Keratinocyte (primary cell): ENCODE results near the gene NEU2. TPM values are rescaled to one million over a fixed set of nuclear protein-coding genes. Genes with fewer than 3 reads are reported as not detected.
A peak's percentile ranks its signal among the peaks of the same experiment; 100 is the strongest.

Experiments
- DNase-seq: peaks from one replicate; pipeline ENCODE4 v3.0.0-alpha.2; 2011; ENCODE audit warnings: low read depth, missing footprints, low spot score
- FAIRE-seq: peaks from 2 replicates; lab custom pipeline; 2011; peaks lifted over from hg19 to GRCh38; lab: Jason Lieb, UNC
- H2AFZ ChIP-seq: 2 replicates; pipeline ENCODE4 v1.6.0; 2012; ENCODE audit warnings: low read length, control low read depth, inconsistent platforms; ENCODE audit not compliant: control insufficient read depth
- H3K27ac ChIP-seq: 2 replicates; pipeline ENCODE4 v1.5.1; 2011; ENCODE audit warnings: low read length; ENCODE audit not compliant: control insufficient read depth, insufficient read depth
- H3K27me3 ChIP-seq: 3 replicates; pipeline ENCODE4 v1.6.0; 2011; ENCODE audit warnings: low read length; ENCODE audit not compliant: control insufficient read depth, insufficient read depth; ENCODE audit errors: extremely low read depth
- H3K36me3 ChIP-seq, 2 experiments: 2 replicates in 1 of 2; 3 replicates in 1 of 2; pipeline ENCODE4 v1.5.1; 2011; ENCODE audit warnings: low read length in 2 of 2, mild to moderate bottlenecking in 1 of 2; ENCODE audit not compliant: control insufficient read depth in 2 of 2, insufficient read depth in 2 of 2; ENCODE audit errors: extremely low read depth in 1 of 2
- H3K4me1 ChIP-seq: 3 replicates; pipeline ENCODE4 v1.5.1; 2011; ENCODE audit warnings: low read length; ENCODE audit not compliant: control insufficient read depth, insufficient read depth; ENCODE audit errors: extremely low read depth
- H3K4me2 ChIP-seq: 3 replicates; pipeline ENCODE4 v1.6.0; 2011; ENCODE audit warnings: low read depth, low read length; ENCODE audit not compliant: control insufficient read depth, insufficient read depth; ENCODE audit errors: extremely low read depth
- H3K4me3 ChIP-seq, 3 experiments: fragments of 200-600 bp in 1 of 3; sonication (generic) in 1 of 3; 2 replicates in 2 of 3; 3 replicates in 1 of 3; pipeline ENCODE4 v1.5.1; 2011 to 2016; ENCODE audit warnings: low read length in 3 of 3, mild to moderate bottlenecking in 3 of 3, control low read depth in 2 of 3, inconsistent platforms in 1 of 3, low read depth in 1 of 3, mixed read lengths in 1 of 3, mixed run types in 1 of 3, moderate library complexity in 1 of 3; ENCODE audit not compliant: control insufficient read depth in 2 of 3, insufficient read depth in 2 of 3; ENCODE audit errors: extremely low read depth in 1 of 3
- H3K79me2 ChIP-seq: 2 replicates; pipeline ENCODE4 v1.6.0; 2012; ENCODE audit warnings: low read length; ENCODE audit not compliant: control insufficient read depth, insufficient read depth
- H3K9ac ChIP-seq: 3 replicates; pipeline ENCODE4 v1.6.0; 2011; ENCODE audit warnings: low read length; ENCODE audit not compliant: control insufficient read depth, insufficient read depth; ENCODE audit errors: extremely low read depth
- H3K9me1 ChIP-seq: 3 replicates; pipeline ENCODE4 v1.6.0; 2011; ENCODE audit warnings: low read length; ENCODE audit not compliant: control insufficient read depth, insufficient read depth; ENCODE audit errors: extremely low read depth
- H3K9me3 ChIP-seq: 2 replicates; pipeline ENCODE4 v1.5.1; 2012; ENCODE audit warnings: low read depth, low read length; ENCODE audit not compliant: control insufficient read depth
- H4K20me1 ChIP-seq: 3 replicates; pipeline ENCODE4 v1.6.0; 2011; ENCODE audit warnings: low read length; ENCODE audit not compliant: control insufficient read depth, insufficient read depth; ENCODE audit errors: extremely low read depth
- EZH2 ChIP-seq: IDR thresholded peaks from one replicate; pipeline ENCODE4 v1.6.1; 2012; ENCODE audit warnings: inconsistent platforms, mild to moderate bottlenecking, low read length, moderate library complexity
- dilution Hi-C: fragments of 300-500 bp; cut with MboI; formaldehyde crosslinking; loops from one replicate; pipeline ENCODE4 v1.7.0; 2020; ENCODE audit warnings: low sequenced_read_pairs; ENCODE audit not compliant: extremely low pct_ligation_motif_present
- polyA plus RNA-seq, 5 experiments: library from polyadenylated mRNA; depleted of rRNA in 3 of 5; stranded (reverse) in 3 of 5; stranded (forward) in 1 of 5; unstranded in 1 of 5; fragments of >200 nt; gene quantifications; 1 replicate in 1 of 5; 2 replicates in 3 of 5; 3 replicates in 1 of 5; pipeline versions ENCODE4 v1.2.1 to v1.2.3, GENCODE V29; 2011 to 2012; ENCODE audit warnings: missing spikeins in 2 of 5, low read depth in 1 of 5, low replicate concordance in 1 of 5
- TF ChIP-seq, protein P1 (sequence below), 3 experiments: IDR thresholded peaks in 1 of 3; conservative IDR thresholded peaks in 1 of 3; optimal IDR thresholded peaks in 1 of 3; 2 replicates in 2 of 3; 3 replicates in 1 of 3; pipeline versions ENCODE3 to v1.5.1; 2011; ENCODE audit warnings: low read length in 3 of 3, mild to moderate bottlenecking in 3 of 3, moderate library complexity in 2 of 3, control low read depth in 1 of 3, inconsistent platforms in 1 of 3; ENCODE audit not compliant: insufficient read depth in 2 of 3; ENCODE audit errors: extremely low read depth in 1 of 3

Gene NEU2
- polyA plus RNA-seq, 1 donor (not counting 4 experiments of a cell fraction or from before 2014, with no cell fraction given): not detected

DNA sequence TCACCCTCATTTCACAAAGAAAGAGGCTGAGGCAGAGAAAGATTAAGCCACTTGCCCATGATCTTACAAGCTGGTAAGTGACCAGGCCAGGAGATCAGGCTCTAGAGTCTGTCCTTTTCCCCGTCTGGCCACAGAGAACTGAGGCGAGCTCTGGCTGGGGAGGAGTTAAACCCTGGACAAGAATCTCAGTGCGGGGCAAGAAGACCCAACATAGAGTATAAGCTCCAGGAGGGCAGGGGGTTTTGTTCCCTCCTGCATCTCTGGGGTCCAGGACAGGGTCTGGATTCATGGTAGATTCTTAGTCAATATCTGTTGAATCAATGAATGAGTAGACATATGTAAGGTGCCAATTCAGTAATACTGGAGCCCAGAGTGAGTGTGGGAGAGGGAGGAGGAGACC, 14.7 kb downstream of the NEU2 start:
- dilution Hi-C loops: no loop called here
- no peak overlapping the region for H3K4me2 ChIP-seq
- H4K20me1 ChIP-seq: no peaks in the 10 kb centered on the region
- peaks cover 15% of the 10 kb centered on the region for H3K27me3 ChIP-seq
- no peaks in the 10 kb centered on the region for H3K9me1 ChIP-seq
- FAIRE-seq: no peak
- peaks cover 21% of the 10 kb centered on the region for H3K4me1 ChIP-seq
- no peak overlapping the region for H3K27ac ChIP-seq
- H3K79me2 ChIP-seq: no peaks in the 10 kb centered on the region
- no peak overlapping the region for H3K4me3 ChIP-seq
- no peak for TF ChIP-seq EZH2
- TF ChIP-seq, protein P1, sequence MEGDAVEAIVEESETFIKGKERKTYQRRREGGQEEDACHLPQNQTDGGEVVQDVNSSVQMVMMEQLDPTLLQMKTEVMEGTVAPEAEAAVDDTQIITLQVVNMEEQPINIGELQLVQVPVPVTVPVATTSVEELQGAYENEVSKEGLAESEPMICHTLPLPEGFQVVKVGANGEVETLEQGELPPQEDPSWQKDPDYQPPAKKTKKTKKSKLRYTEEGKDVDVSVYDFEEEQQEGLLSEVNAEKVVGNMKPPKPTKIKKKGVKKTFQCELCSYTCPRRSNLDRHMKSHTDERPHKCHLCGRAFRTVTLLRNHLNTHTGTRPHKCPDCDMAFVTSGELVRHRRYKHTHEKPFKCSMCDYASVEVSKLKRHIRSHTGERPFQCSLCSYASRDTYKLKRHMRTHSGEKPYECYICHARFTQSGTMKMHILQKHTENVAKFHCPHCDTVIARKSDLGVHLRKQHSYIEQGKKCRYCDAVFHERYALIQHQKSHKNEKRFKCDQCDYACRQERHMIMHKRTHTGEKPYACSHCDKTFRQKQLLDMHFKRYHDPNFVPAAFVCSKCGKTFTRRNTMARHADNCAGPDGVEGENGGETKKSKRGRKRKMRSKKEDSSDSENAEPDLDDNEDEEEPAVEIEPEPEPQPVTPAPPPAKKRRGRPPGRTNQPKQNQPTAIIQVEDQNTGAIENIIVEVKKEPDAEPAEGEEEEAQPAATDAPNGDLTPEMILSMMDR (optimal IDR thresholded peaks at IDR 0.05 in 1 of 3, IDR thresholded peaks at IDR 0.05 in 1 of 3, conservative IDR thresholded peaks at IDR 0.05 in 1 of 3; ENCODE audit: extremely low read depth in 1 of 3, insufficient read depth in 2 of 3, low read length in 3 of 3): no peak
- no peak for DNase-seq
- no peaks in the 10 kb centered on the region for H3K36me3 ChIP-seq
- no peak overlapping the region for H3K9ac ChIP-seq
- H2AFZ ChIP-seq: no peak overlapping the region
- no peaks in the 10 kb centered on the region for H3K9me3 ChIP-seq

DNA sequence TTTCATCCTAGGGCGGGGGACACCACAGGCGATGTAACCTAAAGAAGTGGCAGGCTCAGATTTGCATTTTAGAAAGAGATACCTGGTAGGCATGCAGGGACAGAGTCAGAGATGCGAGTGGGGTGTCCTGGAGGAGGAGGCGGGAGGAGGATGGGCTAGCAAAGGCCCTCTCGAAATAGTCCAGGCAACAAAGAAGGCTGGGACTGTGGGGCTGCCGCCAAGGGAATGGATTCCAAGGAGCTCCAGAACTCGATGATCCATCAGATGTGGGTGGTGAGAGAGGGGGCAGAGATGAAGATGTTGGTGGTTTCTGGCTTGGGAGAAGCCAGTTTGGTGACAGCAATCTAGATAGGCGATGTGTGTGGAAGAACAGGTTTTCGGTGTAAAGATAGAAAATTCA, 15.2 kb downstream of the NEU2 start:
- no peak overlapping the region for H3K27ac ChIP-seq
- peaks cover 10% of the 10 kb centered on the region for H3K27me3 ChIP-seq
- H4K20me1 ChIP-seq: no peaks in the 10 kb centered on the region
- no peak overlapping the region for H3K4me3 ChIP-seq
- FAIRE-seq: peak; percentile 34
- no peak overlapping the region for H3K4me2 ChIP-seq
- no peaks in the 10 kb centered on the region for H3K79me2 ChIP-seq
- H2AFZ ChIP-seq: no peak overlapping the region
- peaks cover 21% of the 10 kb centered on the region for H3K4me1 ChIP-seq
- no peak for DNase-seq
- H3K36me3 ChIP-seq: no peaks in the 10 kb centered on the region
- H3K9ac ChIP-seq: no peak overlapping the region
- H3K9me3 ChIP-seq: no peaks in the 10 kb centered on the region
- no peaks in the 10 kb centered on the region for H3K9me1 ChIP-seq
- TF ChIP-seq EZH2: no peak
- TF ChIP-seq, protein P1 (optimal IDR thresholded peaks at IDR 0.05 in 1 of 3, IDR thresholded peaks at IDR 0.05 in 1 of 3, conservative IDR thresholded peaks at IDR 0.05 in 1 of 3; ENCODE audit: extremely low read depth in 1 of 3, insufficient read depth in 2 of 3, low read length in 3 of 3): no peak
- dilution Hi-C loops: no loop called here
